Prostate gland (tissue), 2 donors: ENCODE measurements around the gene DNAH5. TPM values are rescaled to one million over a fixed set of nuclear protein-coding genes. Genes with fewer than 3 reads are reported as not detected.

Experiments used
- DNase-seq: peaks from one replicate; pipeline ENCODE4 v3.0.0-alpha.2; 2019; ENCODE audit warnings: low spot score
- H3K27ac ChIP-seq, 2 donors: fragments of 200-600 bp; sonication (generic); 2 replicates each; pipeline ENCODE4 v1.5.1; 2017 to 2019
- H3K27me3 ChIP-seq: fragments of 200-600 bp; sonication (generic); replicated peaks from 2 replicates; pipeline ENCODE4 v1.5.1; 2019; ENCODE audit not compliant: insufficient read depth
- H3K36me3 ChIP-seq, 2 donors: fragments of 200-600 bp; sonication (generic); 1 replicate in 1 of 2; 2 replicates in 1 of 2; pipeline versions ENCODE4 v1.5.1 to v1.8.1; 2017 to 2019
- H3K4me1 ChIP-seq: fragments of 200-600 bp; sonication (generic); replicated peaks from 2 replicates; pipeline ENCODE4 v1.5.1; 2019
- H3K4me3 ChIP-seq, 2 donors: fragments of 200-600 bp; sonication (generic); 2 replicates each; pipeline ENCODE4 v1.5.1; 2017 to 2019
- H3K9me3 ChIP-seq: fragments of 200-600 bp; sonication (generic); 2 replicates; pipeline ENCODE4 v1.5.1; 2017
- POLR2A ChIP-seq: fragments of 450-650 bp; IDR thresholded peaks from one replicate; pipeline ENCODE4 v1.6.1; 2016; ENCODE audit warnings: antibody characterized with exemption, mild to moderate bottlenecking
- POLR2AphosphoS5 ChIP-seq: sonication (generic); formaldehyde crosslinking; IDR thresholded peaks from one replicate; pipeline ENCODE4 v1.6.1; 2017; ENCODE audit warnings: antibody characterized with exemption
- WGBS: methylation state at CpG from one replicate; pipeline ENCODE4 v1.1.5; 2018; 5-methylcytosine and 5-hydroxymethylcytosine counted together
- intact Hi-C: fragments of 100-400 bp; cut with DNase I; formaldehyde crosslinking; loops from one replicate; pipeline ENCODE4 v1.14.2; 2022
- total RNA-seq, 2 donors: library from RNA; depleted of rRNA; stranded (reverse); fragments of >200 nt; gene quantifications; one replicate each; pipeline ENCODE4 v1.1.0, GENCODE V29; 2016
- TF ChIP-seq, protein P1 (sequence below), 4 experiments: fragments of 200-600 bp in 2 of 4; fragments of 450-650 bp in 2 of 4; sonication (generic) in 2 of 4; IDR thresholded peaks; 1 replicate in 3 of 4; 2 replicates in 1 of 4; pipeline ENCODE4 v1.5.1; 2016 to 2019; ENCODE audit warnings: antibody characterized with exemption in 4 of 4, mild to moderate bottlenecking in 2 of 4, moderate library complexity in 2 of 4

Gene DNAH5
- total RNA-seq, 2 donors from 2014 or later, result 3.7 to 6.8 TPM

DNA sequence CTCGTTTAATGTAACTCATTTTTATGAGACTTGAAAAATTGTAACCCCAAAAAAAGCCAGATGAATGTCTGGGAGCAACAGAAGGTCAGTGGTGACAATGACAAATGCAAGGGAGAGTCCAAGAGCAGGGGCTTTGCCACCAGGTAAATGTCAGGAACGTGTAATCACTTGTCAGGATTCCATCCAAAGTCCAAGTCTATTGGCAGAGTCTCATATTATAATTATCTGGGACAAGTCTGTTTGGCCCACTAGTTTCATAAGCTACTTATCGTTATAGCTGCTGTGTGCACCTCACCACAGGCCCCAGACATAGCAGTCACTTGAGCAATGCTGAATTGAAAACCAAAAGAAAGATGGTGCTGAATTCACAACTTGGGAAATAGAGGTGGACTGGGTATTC lies 180.8 kb downstream of the DNAH5 start:
- TF ChIP-seq, protein P1, sequence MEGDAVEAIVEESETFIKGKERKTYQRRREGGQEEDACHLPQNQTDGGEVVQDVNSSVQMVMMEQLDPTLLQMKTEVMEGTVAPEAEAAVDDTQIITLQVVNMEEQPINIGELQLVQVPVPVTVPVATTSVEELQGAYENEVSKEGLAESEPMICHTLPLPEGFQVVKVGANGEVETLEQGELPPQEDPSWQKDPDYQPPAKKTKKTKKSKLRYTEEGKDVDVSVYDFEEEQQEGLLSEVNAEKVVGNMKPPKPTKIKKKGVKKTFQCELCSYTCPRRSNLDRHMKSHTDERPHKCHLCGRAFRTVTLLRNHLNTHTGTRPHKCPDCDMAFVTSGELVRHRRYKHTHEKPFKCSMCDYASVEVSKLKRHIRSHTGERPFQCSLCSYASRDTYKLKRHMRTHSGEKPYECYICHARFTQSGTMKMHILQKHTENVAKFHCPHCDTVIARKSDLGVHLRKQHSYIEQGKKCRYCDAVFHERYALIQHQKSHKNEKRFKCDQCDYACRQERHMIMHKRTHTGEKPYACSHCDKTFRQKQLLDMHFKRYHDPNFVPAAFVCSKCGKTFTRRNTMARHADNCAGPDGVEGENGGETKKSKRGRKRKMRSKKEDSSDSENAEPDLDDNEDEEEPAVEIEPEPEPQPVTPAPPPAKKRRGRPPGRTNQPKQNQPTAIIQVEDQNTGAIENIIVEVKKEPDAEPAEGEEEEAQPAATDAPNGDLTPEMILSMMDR (IDR thresholded peaks at IDR 0.05), result no peak
- no peak for TF ChIP-seq POLR2A
- no peak for TF ChIP-seq POLR2AphosphoS5
- intact Hi-C loops, result no loop called here

DNA sequence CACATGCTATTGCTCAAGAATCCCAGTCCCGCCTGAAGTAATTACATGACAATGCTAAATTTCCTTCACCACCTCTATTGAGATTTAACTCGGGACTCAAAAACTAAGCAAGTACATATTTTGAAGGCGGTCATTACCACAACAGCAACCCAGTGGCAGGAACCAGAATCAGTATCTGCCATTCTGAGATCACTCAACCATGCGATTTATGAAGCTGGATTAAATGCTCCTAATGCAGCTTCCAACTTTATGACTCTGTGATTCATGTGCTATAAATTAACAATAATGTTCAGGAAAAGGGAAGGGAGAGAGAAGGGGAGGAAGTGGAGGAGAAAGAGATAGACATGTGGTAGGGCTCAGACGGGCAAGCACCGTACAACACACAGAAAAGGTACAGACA lies 194.7 kb downstream of the DNAH5 start:
- Histone ChIP-seq H3K27me3 (no peaks in the 10 kb centered on the region), H3K4me1 (no peaks in the 10 kb centered on the region), H3K4me3 (no peak overlapping the region), H3K27ac (no peak overlapping the region), H3K36me3 (no peaks in the 10 kb centered on the region), H3K9me3 (no peaks in the 10 kb centered on the region)
- DNase-seq, result no peak
- TF ChIP-seq POLR2AphosphoS5 (no peak), POLR2A (no peak)
- TF ChIP-seq, protein P1 (IDR thresholded peaks at IDR 0.05), result no peak
- WGBS, result 83% methylated on average over 6 of the region's 6 CpGs
- intact Hi-C loops, result no loop called here

More for the DNA sequence above, 180.8 kb downstream of the DNAH5 start:
- no peaks in the 10 kb centered on the region for H3K36me3 ChIP-seq
- WGBS, result 32% methylated on average over 3 of the region's 3 CpGs
- H3K27ac ChIP-seq, result no peak overlapping the region
- no peaks in the 10 kb centered on the region for H3K4me1 ChIP-seq
- no peaks in the 10 kb centered on the region for H3K9me3 ChIP-seq
- no peak overlapping the region for H3K4me3 ChIP-seq
- no peak for DNase-seq
- H3K27me3 ChIP-seq, result no peaks in the 10 kb centered on the region

DNA sequence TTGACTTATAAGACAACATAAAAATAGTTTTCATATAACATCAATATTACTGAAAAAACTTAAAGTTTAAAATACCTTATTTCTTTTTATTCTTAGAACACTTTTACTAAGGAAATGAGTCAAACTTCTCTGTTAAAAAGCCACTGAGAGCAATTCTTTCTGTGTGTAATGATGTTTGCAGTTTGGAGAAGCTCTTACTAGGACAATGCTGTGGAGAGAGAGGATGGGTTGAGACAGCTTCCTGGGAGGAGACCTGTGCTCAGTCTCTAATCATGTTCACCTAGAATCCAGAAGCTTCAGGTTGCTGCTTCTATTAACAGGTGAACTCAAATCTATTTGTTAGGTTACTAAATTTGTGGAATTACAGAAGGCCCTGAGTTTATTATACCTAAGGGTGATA lies 198.5 kb downstream of the DNAH5 start:
- DNase-seq, result no peak
- Histone ChIP-seq H3K4me3 (no peak overlapping the region), H3K36me3 (no peaks in the 10 kb centered on the region), H3K27me3 (no peaks in the 10 kb centered on the region), H3K4me1 (no peaks in the 10 kb centered on the region), H3K27ac (no peak overlapping the region), H3K9me3 (no peaks in the 10 kb centered on the region)
- intact Hi-C loops, result no loop called here
- TF ChIP-seq POLR2A, result no peak
- TF ChIP-seq, protein P1 (IDR thresholded peaks at IDR 0.05), result no peak
- TF ChIP-seq POLR2AphosphoS5, result no peak

DNA sequence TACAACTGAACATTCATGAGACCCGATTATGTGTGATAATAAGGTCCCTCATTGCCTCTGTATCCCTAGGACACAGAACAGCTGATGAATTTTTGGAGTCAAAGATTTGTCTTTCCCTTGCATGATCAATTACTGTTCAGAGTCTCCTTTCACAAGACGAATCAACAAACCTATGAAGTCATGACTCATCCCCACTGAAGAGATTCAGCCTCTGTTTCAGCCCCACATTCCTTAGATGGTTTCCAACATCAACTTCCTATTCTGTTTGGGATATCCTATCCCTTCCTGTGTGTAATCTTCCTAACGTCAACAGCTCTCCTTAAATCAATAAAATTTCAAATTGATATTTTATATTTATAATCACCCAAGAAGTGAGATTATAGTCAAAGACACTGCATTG lies 199.0 kb downstream of the DNAH5 start:
- Histone ChIP-seq H3K4me1 (no peaks in the 10 kb centered on the region), H3K27me3 (no peaks in the 10 kb centered on the region), H3K4me3 (no peak overlapping the region), H3K9me3 (no peaks in the 10 kb centered on the region), H3K27ac (no peak overlapping the region), H3K36me3 (no peaks in the 10 kb centered on the region)
- 40% methylated on average over 3 of the region's 3 CpGs for WGBS
- no peak for DNase-seq
- no peak for TF ChIP-seq POLR2AphosphoS5
- no peak for TF ChIP-seq POLR2A
- TF ChIP-seq, protein P1 (IDR thresholded peaks at IDR 0.05), result no peak
- intact Hi-C loops, result no loop called here

DNA sequence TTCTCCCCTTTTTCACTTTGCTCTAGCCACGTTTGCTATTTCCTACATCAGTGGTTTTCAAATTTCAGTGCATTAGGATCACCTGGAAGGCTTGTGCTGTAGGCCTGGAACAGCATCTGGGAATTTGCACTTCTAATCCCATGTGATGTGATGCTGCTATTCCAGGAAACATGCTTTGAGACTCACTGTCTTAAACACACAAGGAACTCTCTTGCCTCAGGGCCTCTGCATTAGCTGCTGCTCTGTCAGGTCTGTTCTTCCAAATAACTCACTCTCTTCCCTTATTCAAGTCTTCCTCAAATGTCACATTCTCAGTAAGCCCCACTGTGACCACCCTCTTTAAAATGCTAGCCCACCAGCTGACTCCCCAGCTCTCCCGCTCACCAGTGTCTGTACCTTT lies 204.0 kb downstream of the DNAH5 start:
- TF ChIP-seq POLR2AphosphoS5 (no peak), POLR2A (no peak)
- TF ChIP-seq, protein P1 (IDR thresholded peaks at IDR 0.05), result no peak
- no peaks in the 10 kb centered on the region for H3K9me3 ChIP-seq
- intact Hi-C loops, result no loop called here
- no peaks in the 10 kb centered on the region for H3K36me3 ChIP-seq
- no peaks in the 10 kb centered on the region for H3K27me3 ChIP-seq
- DNase-seq, result no peak
- no peak overlapping the region for H3K4me3 ChIP-seq
- no peaks in the 10 kb centered on the region for H3K4me1 ChIP-seq
- H3K27ac ChIP-seq, result no peak overlapping the region
- 75% methylated on average over 2 of the region's 2 CpGs for WGBS
